BLaER1 treated with 17β-estradiol and CSF1 and Interleukin-3, amounts not matched to agents 10 nM and 100 nM (cell line): ENCODE measurements around the gene SH2D2A.

ENCODE experiments used
- H3K27ac ChIP-seq, 11 experiments: shearing (Covaris generic); formaldehyde crosslinking; 2 replicates each; pipeline ENCODE4 v1.8.1; 2022
- H3K27me3 ChIP-seq, 11 experiments: shearing (Covaris generic); formaldehyde crosslinking; 2 replicates each; pipeline ENCODE4 v1.8.1; 2022
- H3K36me3 ChIP-seq, 11 experiments: shearing (Covaris generic); formaldehyde crosslinking; 2 replicates each; pipeline ENCODE4 v1.8.1; 2022
- H3K4me1 ChIP-seq, 10 experiments: shearing (Covaris generic); formaldehyde crosslinking; 2 replicates each; pipeline ENCODE4 v1.8.1; 2022
- H3K4me2 ChIP-seq, 11 experiments: shearing (Covaris generic); formaldehyde crosslinking; 2 replicates each; pipeline ENCODE4 v1.8.1; 2022
- H3K4me3 ChIP-seq, 10 experiments: shearing (Covaris generic); formaldehyde crosslinking; 2 replicates each; pipeline ENCODE4 v1.8.1; 2022
- H3K9ac ChIP-seq, 11 experiments: shearing (Covaris generic); formaldehyde crosslinking; 2 replicates each; pipeline ENCODE4 v1.8.1; 2022
- H3K9me3 ChIP-seq, 11 experiments: shearing (Covaris generic); formaldehyde crosslinking; replicated peaks in 1 of 11; 2 replicates each; pipeline ENCODE4 v1.8.1; 2022
- H4K20me1 ChIP-seq, 11 experiments: shearing (Covaris generic); formaldehyde crosslinking; 2 replicates each; pipeline ENCODE4 v1.8.1; 2022
- Cebpa-rat ChIP-seq, 11 experiments: shearing (Covaris generic); IDR thresholded peaks; 2 replicates each; pipeline ENCODE4 v1.8.1; 2022

The SH2D2A gene

DNA sequence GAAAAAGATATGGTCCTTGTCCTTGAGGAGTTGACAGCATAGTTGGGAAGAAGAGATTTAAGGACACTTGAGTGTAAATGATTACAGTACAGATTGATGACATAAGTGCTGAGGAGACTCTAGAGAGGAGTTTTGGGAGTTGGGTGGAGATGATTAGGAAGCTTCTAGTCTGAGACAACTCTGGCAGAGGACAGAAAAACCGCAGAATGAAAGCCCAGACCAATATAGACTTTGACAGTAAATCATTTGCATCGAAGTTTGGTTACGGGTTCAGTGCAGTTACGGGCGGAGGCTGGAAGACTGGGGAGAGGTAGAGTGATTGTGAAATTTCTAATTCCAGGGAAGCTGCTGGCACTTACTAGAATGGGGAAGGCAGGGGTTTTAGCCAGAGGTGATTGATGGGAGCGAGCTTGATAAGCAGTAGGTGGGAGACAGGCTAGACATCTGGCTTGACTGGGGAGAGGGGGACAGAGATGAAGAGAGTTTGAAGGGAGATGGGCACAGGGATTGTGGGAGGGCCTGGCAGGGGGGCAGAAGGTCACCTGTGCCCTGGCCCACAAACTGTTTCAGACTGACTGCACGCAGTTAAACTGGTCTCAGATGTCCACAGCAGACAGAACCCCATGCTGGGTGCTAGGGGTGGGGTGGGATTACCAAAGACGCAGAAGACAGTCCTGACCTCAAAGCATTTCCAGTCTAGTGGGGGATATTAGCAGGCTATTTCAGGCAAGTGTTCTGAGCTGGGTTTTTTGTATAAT lies 20.1 kb downstream of the SH2D2A start:
- no peak overlapping the region for H3K4me3 ChIP-seq
- H3K36me3 ChIP-seq: peaks cover 97 to 100% (median 100%) of the 10 kb centered on the region in 11 experiments
- no peak for TF ChIP-seq Cebpa-rat (IDR thresholded peaks at IDR 0.05)
- peaks cover 18 to 67% (median 38%) of the 10 kb centered on the region in 11 experiments; a peak in 18 of 22 replicates for H4K20me1 ChIP-seq
- peaks cover 0 to 10% (median 9%) of the 10 kb centered on the region in 10 experiments; a peak in 17 of 20 replicates for H3K4me1 ChIP-seq
- H3K27ac ChIP-seq: no peak overlapping the region
- H3K27me3 ChIP-seq: no peaks in the 10 kb centered on the region
- no peak overlapping the region for H3K4me2 ChIP-seq
- H3K9me3 ChIP-seq: no peaks in the 10 kb centered on the region
- H3K9ac ChIP-seq: 0 out of 22 replicates have a peak overlapping the region, but pooled peaks of 1 of the 11 experiments have one; percentile 4

DNA sequence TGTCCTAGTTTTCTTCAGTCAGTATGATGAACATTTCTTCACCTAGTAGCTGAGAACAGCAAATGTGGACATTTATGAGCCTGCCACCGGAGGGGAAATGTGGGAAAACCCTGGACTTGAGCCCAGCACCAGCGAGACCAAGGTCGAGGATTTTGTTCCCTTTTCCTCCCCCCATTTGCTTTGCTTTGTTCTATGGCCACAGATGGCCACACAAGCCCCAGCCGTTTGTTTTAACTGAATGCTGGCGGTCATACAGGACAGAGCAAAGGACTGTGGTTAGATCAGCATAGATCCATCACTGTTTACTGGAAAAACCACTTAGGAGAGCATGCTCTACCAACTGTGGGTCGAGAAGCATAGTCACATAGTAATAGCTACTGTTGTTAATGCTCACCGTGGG lies 20.9 kb downstream of the SH2D2A start:
- Histone ChIP-seq H3K9me3 (no peaks in the 10 kb centered on the region), H4K20me1 (peaks cover 18 to 74% (median 45%) of the 10 kb centered on the region in 11 experiments; a peak in 19 of 22 replicates), H3K9ac (peak overlapping the region in 2 of 11 experiments; percentile 3 to 4; a peak in 1 of 22 replicates), H3K27me3 (no peaks in the 10 kb centered on the region), H3K27ac (no peak overlapping the region), H3K4me2 (no peak overlapping the region), H3K36me3 (peaks cover 97 to 100% (median 100%) of the 10 kb centered on the region in 11 experiments), H3K4me3 (no peak overlapping the region), H3K4me1 (peaks cover 0 to 3% (median 1%) of the 10 kb centered on the region in 10 experiments; a peak in 6 of 20 replicates)
- no peak for TF ChIP-seq Cebpa-rat (IDR thresholded peaks at IDR 0.05)

DNA sequence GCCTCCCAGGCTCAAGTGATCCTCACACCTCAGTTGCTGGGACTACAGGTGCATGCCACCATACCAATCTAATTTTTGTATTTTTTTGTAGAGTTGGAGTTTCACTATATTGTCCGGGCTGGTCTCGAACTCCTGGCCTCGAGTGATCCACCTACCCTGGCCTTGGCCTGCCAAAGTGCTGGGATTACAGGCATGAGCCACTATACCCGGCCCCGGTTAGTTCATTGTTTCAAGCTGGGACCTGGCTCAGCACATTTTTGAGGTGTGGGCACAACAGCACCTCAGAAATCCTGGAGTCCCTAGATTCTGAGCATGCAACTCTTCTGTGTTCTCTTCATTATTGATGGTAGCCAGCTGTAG lies 21.3 kb downstream of the SH2D2A start:
- H3K27me3 ChIP-seq: no peaks in the 10 kb centered on the region
- H3K4me3 ChIP-seq: no peak overlapping the region
- no peak for TF ChIP-seq Cebpa-rat (IDR thresholded peaks at IDR 0.05)
- H3K4me2 ChIP-seq: no peak overlapping the region
- no peaks in the 10 kb centered on the region for H3K4me1 ChIP-seq
- peak overlapping the region in 3 of 11 experiments; percentile 3 to 6 (median 4); a peak in 1 of 22 replicates for H3K9ac ChIP-seq
- H3K9me3 ChIP-seq: no peaks in the 10 kb centered on the region
- H3K36me3 ChIP-seq: peaks cover 96 to 100% (median 99%) of the 10 kb centered on the region in 11 experiments
- H4K20me1 ChIP-seq: peaks cover 18 to 75% (median 48%) of the 10 kb centered on the region in 11 experiments; a peak in 19 of 22 replicates
- H3K27ac ChIP-seq: no peak overlapping the region

GRCh38 chr1:156794506-156795373 lies 21.9 kb downstream of the SH2D2A start:
- H3K27me3 ChIP-seq: no peaks in the 10 kb centered on the region
- H3K4me1 ChIP-seq: no peaks in the 10 kb centered on the region
- H3K36me3 ChIP-seq: peaks cover 96 to 100% (median 99%) of the 10 kb centered on the region in 11 experiments
- no peak overlapping the region for H3K4me3 ChIP-seq
- no peak overlapping the region for H3K4me2 ChIP-seq
- H3K9me3 ChIP-seq: no peaks in the 10 kb centered on the region
- TF ChIP-seq Cebpa-rat (IDR thresholded peaks at IDR 0.05): no peak
- H4K20me1 ChIP-seq: peaks cover 18 to 75% (median 54%) of the 10 kb centered on the region in 11 experiments; a peak in 19 of 22 replicates
- no peak overlapping the region for H3K27ac ChIP-seq
- no peak overlapping the region for H3K9ac ChIP-seq

- H4K20me1 ChIP-seq: peaks cover 10 to 88% (median 62%) of the 10 kb centered on the region in 11 experiments; a peak in 17 of 22 replicates
- no peak overlapping the region for H3K4me2 ChIP-seq
- H3K36me3 ChIP-seq: peaks cover 87 to 99% (median 97%) of the 10 kb centered on the region in 11 experiments
These were observed 26.9 kb downstream of the SH2D2A start for GRCh38 chr1:156789621-156790318.

DNA sequence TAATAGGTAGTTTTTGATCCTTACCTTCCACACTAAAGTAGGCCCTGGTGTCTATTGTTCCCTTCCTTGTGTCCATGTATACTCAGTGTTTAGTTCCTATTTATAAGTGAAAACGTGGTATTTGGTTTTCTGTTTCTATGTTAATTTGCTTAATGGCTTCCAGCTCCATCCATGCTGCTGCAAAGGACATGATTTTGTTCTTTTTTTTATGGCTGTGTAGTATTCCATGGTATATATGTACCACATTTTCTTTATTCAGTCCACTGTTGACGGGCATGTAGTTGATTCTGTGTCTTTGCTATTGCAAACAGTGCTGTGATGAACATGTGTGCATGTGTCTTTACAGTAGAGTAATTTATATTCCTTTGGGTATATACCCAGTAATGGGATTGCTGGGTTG lies 28.5 kb downstream of the SH2D2A start:
- H3K4me2 ChIP-seq: no peak overlapping the region

More at GRCh38 chr1:156789621-156790318, 26.9 kb downstream of the SH2D2A start:
- Histone ChIP-seq H3K9me3 (no peaks in the 10 kb centered on the region), H3K4me1 (peaks cover 13 to 23% (median 21%) of the 10 kb centered on the region in 10 experiments), H3K9ac (no peak overlapping the region), H3K27ac (no peak overlapping the region), H3K4me3 (no peak overlapping the region), H3K27me3 (no peaks in the 10 kb centered on the region)
- TF ChIP-seq Cebpa-rat (IDR thresholded peaks at IDR 0.05): no peak

DNA sequence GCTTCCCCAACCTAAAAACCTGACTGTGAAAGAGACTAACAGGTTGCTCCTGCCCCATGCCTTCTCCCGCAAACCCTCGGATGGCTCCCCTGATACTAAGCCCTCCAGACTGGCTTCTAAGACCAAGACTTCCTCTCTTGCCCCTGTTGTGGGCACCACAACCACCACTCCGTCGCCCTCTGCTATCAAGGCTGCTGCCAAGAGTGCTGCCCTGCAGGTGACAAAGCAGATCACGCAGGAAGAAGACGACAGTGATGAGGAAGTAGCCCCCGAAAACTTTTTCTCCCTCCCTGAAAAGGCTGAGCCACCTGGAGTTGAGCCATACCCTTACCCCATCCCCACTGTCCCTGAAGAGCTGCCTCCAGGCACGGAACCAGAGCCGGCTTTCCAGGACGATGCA lies 30.0 kb downstream of the SH2D2A start:
- peak overlapping the region in 6 of 11 experiments; percentile 1 to 37 (median 12); a peak in 3 of 22 replicates for H3K27ac ChIP-seq
- peaks cover 85 to 99% (median 96%) of the 10 kb centered on the region in 11 experiments for H3K36me3 ChIP-seq
- H3K9ac ChIP-seq: no peak overlapping the region
- peak overlapping the region in 8 of 11 experiments; percentile 47 to 68 (median 60); a peak in 11 of 22 replicates for H3K4me2 ChIP-seq
- no peak for TF ChIP-seq Cebpa-rat (IDR thresholded peaks at IDR 0.05)
- H3K9me3 ChIP-seq: no peaks in the 10 kb centered on the region
- H3K4me3 ChIP-seq: no peak overlapping the region
- peaks cover 20 to 95% (median 79%) of the 10 kb centered on the region in 11 experiments; a peak in 19 of 22 replicates for H4K20me1 ChIP-seq
- H3K27me3 ChIP-seq: no peaks in the 10 kb centered on the region
- peaks cover 28 to 46% (median 38%) of the 10 kb centered on the region in 10 experiments for H3K4me1 ChIP-seq

More for the DNA sequence above, 28.5 kb downstream of the SH2D2A start:
- Histone ChIP-seq H3K27ac (no peak overlapping the region), H3K36me3 (peaks cover 85 to 99% (median 96%) of the 10 kb centered on the region in 11 experiments), H4K20me1 (peaks cover 17 to 95% (median 73%) of the 10 kb centered on the region in 11 experiments; a peak in 17 of 22 replicates), H3K27me3 (no peaks in the 10 kb centered on the region), H3K4me1 (peaks cover 25 to 38% (median 30%) of the 10 kb centered on the region in 10 experiments), H3K4me3 (no peak overlapping the region), H3K9me3 (no peaks in the 10 kb centered on the region), H3K9ac (no peak overlapping the region)
- no peak for TF ChIP-seq Cebpa-rat (IDR thresholded peaks at IDR 0.05)

DNA sequence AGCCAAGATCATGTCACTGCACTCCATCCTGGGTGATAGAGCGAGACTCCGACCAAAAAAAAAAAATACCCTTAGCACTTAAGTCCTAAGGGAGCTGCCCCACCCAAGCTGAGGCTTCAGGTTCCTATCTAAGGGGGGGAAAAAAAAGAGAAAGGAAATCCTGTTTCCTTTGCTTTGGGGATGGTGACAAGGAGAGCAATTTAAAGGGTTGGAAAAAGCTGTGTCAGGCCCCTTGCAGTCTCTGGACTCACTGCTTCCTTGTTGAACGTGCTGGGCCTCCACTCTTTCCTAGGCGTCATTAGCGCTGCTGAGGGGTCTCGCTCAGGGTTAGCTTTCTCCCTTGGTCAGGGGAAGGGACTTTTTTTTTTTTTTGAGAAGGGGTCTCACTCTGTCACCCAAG lies 31.2 kb downstream of the SH2D2A start:
- H3K9ac ChIP-seq: peak overlapping the region in 6 of 11 experiments; percentile 8 to 53 (median 28); a peak in 7 of 22 replicates
- H3K36me3 ChIP-seq: peaks cover 84 to 100% (median 96%) of the 10 kb centered on the region in 11 experiments
- no peaks in the 10 kb centered on the region for H3K9me3 ChIP-seq
- peaks cover 28 to 57% (median 41%) of the 10 kb centered on the region in 10 experiments for H3K4me1 ChIP-seq
- H3K4me2 ChIP-seq: peak overlapping the region; percentile 35 to 68 (median 59); a peak in 21 of 22 replicates
- peak overlapping the region in 3 of 11 experiments; percentile 23 to 38 (median 26); a peak in 2 of 22 replicates for H3K27ac ChIP-seq
- peaks cover 32 to 96% (median 80%) of the 10 kb centered on the region in 11 experiments; a peak in 19 of 22 replicates for H4K20me1 ChIP-seq
- TF ChIP-seq Cebpa-rat (IDR thresholded peaks at IDR 0.05): no peak
- no peaks in the 10 kb centered on the region for H3K27me3 ChIP-seq
- no peak overlapping the region for H3K4me3 ChIP-seq
